ENCODE data around the gene ENGASE. TPM values are rescaled to one million over a fixed set of nuclear protein-coding genes. Genes with fewer than 3 reads are reported as not detected.

The ENGASE gene
- total and polyA plus RNA-seq, 3 donors from 2014 or later, result 20.3 to 48.5 (median 34.9) TPM

DNA sequence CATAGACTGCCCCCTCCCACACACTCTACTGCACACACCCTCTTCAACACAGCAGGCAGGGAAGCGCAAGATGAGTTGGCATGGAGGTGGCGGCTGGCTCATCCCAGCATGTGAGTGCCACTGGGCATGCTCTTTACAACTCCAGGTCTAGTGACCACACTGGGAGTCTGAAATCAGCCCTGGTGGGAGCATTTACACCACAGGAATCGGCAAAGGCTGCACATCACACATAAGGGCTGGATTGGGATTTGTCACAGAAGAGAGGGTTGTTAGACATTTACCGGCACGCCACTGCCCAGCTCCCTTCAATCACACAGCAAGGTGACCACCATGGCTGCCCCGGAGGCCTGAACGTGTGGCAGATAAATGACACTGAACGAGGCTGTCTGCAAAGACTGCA is 49.4 kb downstream of the ENGASE start:
- Histone ChIP-seq H3K4me1 (no peaks in the 10 kb centered on the region), H3K36me3 (ENCODE audit: low read depth, missing control alignments) (no peaks in the 10 kb centered on the region), H3K9me3 (no peaks in the 10 kb centered on the region), H3K27ac (no peak overlapping the region), H3K27me3 (no peaks in the 10 kb centered on the region), H3K4me3 (no peak overlapping the region)
- TF ChIP-seq, protein P1, sequence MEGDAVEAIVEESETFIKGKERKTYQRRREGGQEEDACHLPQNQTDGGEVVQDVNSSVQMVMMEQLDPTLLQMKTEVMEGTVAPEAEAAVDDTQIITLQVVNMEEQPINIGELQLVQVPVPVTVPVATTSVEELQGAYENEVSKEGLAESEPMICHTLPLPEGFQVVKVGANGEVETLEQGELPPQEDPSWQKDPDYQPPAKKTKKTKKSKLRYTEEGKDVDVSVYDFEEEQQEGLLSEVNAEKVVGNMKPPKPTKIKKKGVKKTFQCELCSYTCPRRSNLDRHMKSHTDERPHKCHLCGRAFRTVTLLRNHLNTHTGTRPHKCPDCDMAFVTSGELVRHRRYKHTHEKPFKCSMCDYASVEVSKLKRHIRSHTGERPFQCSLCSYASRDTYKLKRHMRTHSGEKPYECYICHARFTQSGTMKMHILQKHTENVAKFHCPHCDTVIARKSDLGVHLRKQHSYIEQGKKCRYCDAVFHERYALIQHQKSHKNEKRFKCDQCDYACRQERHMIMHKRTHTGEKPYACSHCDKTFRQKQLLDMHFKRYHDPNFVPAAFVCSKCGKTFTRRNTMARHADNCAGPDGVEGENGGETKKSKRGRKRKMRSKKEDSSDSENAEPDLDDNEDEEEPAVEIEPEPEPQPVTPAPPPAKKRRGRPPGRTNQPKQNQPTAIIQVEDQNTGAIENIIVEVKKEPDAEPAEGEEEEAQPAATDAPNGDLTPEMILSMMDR (IDR thresholded peaks at IDR 0.05), result no peak
- TF ChIP-seq POLR2A (IDR thresholded peaks at IDR 0.05), result no peak
- DNase-seq, result no peak
- 94 to 98% methylated on average over 8 of the region's 8 CpGs for WGBS, 2 donors
- intact Hi-C loops (cut with DNase I; ENCODE audit: low total_unique reads), result no loop called here

GRCh38 chr17:79124513-79125209 is 50.0 kb downstream of the ENGASE start:
- DNase-seq, result no peak
- TF ChIP-seq, protein P1 (IDR thresholded peaks at IDR 0.05), result no peak
- no peak for TF ChIP-seq POLR2A (IDR thresholded peaks at IDR 0.05)
- Histone ChIP-seq H3K9me3 (no peaks in the 10 kb centered on the region), H3K4me1 (no peaks in the 10 kb centered on the region), H3K27ac (no peak overlapping the region), H3K27me3 (no peaks in the 10 kb centered on the region), H3K4me3 (no peak overlapping the region), H3K36me3 (ENCODE audit: low read depth, missing control alignments) (no peaks in the 10 kb centered on the region)
- WGBS, 2 donors, result 91 to 96% methylated on average over 13 to 21 of the region's 21 CpGs
- intact Hi-C loops (cut with DNase I; ENCODE audit: low total_unique reads), result no loop called here

- no peak for DNase-seq
- no peaks in the 10 kb centered on the region for H3K4me1 ChIP-seq
- TF ChIP-seq, protein P1 (IDR thresholded peaks at IDR 0.05), result no peak
- TF ChIP-seq POLR2A (IDR thresholded peaks at IDR 0.05), result no peak
- no peaks in the 10 kb centered on the region for H3K36me3 ChIP-seq (ENCODE audit: low read depth, missing control alignments)
- intact Hi-C loops (cut with DNase I; ENCODE audit: low total_unique reads), result no loop called here
- no peaks in the 10 kb centered on the region for H3K9me3 ChIP-seq
- no peaks in the 10 kb centered on the region for H3K27me3 ChIP-seq
- WGBS, 2 donors, result 59 to 67% methylated on average over 3 to 22 of the region's 22 CpGs
- no peak overlapping the region for H3K4me3 ChIP-seq
- no peak overlapping the region for H3K27ac ChIP-seq
Observed at GRCh38 chr17:79125503-79125902, 50.9 kb downstream of the ENGASE start.

DNA sequence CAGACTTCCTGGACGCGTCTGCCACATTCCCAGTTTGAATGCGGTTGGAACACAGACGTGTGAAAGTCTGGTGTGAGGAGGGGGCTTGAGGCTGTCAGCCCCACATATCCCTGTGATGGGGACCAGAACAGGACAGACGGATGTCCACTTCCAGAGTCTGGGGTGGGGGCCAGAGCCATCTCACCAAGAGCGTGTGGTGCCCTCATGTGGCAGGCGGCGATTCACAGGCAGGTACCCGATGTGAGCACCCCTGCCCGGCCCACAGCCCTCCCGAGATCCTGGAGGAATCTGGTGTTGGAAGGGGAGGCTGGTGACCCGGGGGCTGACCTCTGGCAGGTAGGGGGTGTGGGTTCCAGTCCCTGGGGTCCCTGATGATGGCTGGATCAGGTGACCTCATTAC is 51.5 kb downstream of the ENGASE start:
- Histone ChIP-seq H3K36me3 (ENCODE audit: low read depth, missing control alignments) (no peaks in the 10 kb centered on the region), H3K4me3 (no peak overlapping the region), H3K9me3 (no peaks in the 10 kb centered on the region), H3K4me1 (no peaks in the 10 kb centered on the region), H3K27ac (no peak overlapping the region), H3K27me3 (no peaks in the 10 kb centered on the region)
- intact Hi-C loops (cut with DNase I; ENCODE audit: low total_unique reads), result no loop called here
- 45% methylated on average over 12 of the region's 12 CpGs; no CpG with 5 or more reads in 1 of the 2 donors for WGBS, 2 donors
- TF ChIP-seq, protein P1 (IDR thresholded peaks at IDR 0.05), result no peak
- TF ChIP-seq POLR2A (IDR thresholded peaks at IDR 0.05), result no peak
- DNase-seq, result no peak

All from testis (tissue), 3 donors.